ENCODE data around the gene MICAL3. TPM values are rescaled to one million over a fixed set of nuclear protein-coding genes. Genes with fewer than 3 reads are reported as not detected.
A peak's percentile ranks its signal among the peaks of the same experiment; 100 is the strongest.

The MICAL3 gene
- polyA plus RNA-seq, 1 of the 3 experiments (the other 2 are of a cell fraction), result 83.1 TPM

DNA sequence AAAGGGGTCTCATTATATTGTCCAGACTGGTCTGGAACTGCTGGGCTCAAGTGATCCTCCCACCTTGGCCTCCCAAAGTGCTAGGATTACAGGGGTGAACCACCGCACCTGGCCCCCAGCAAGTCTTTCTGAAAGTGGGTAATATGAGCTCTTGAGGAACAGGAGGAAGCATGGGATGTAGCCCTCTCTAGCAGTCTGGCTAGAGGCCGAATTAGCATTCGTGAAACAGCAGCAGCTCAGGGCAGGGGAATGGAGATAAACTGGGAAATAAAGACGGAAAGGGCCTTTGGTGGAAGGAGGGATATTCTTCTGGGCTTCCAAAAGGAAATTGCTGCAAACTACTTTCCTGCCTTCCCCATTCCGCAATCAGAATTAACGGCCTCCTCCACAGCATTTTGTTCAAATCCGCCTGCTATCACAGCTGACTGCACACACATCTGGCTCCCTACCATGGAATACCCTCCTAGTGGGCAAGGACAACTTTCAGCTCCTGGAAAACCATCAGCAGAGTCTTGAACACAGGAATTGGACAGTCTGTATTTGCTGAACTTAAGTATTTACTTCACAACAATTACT, 44.3 kb downstream of the MICAL3 start:
- ChIA-PET POLR2A (interaction anchor here (1.1 kb wide), 1 partner anchor 41 kb away, joined by 3 read pairs; no protein-coding TSS in a partner anchor), CTCF (interaction anchor here (0.8 to 1.7 kb wide), 6 partner anchors 16 to 95 kb away, joined by 3 to 10 read pairs (median 3); no protein-coding TSS in a partner anchor)
- no peaks in the 10 kb centered on the region for H3F3A ChIP-seq (replicated peaks; ENCODE audit: insufficient read depth)
- peaks cover 0 to 21% of the 10 kb centered on the region in 2 experiments; a peak in 3 of 4 replicates for H3K4me1 ChIP-seq (ENCODE audit: control insufficient read depth in 1 of 2, insufficient read depth in 2 of 2, low read depth in 1 of 2, low read length in 1 of 2)
- H3K27ac ChIP-seq (ENCODE audit: low read depth in 2 of 2, low read length in 1 of 2), result peak overlapping the region in 1 of 2 experiments; percentile 24; a peak in 2 of 4 replicates
- peaks cover 51% of the 10 kb centered on the region for H4K20me1 ChIP-seq (ENCODE audit: insufficient read depth)
- H3K36me3 ChIP-seq (replicated peaks in 1 of 2; ENCODE audit: control insufficient read depth in 1 of 2, insufficient read depth in 2 of 2, low read length in 1 of 2), result no peaks in the 10 kb centered on the region
- 96% methylated on average over 7 of the region's 7 CpGs for WGBS (ENCODE audit: low lambda C conversion rate)
- DNase-seq, result no peak
- H3K4me3 ChIP-seq (ENCODE audit: low read depth in 2 of 2, low read length in 1 of 2), result no peak overlapping the region
- no peaks in the 10 kb centered on the region for H3K9me3 ChIP-seq
- H3K27me3 ChIP-seq (ENCODE audit: insufficient read depth), result no peaks in the 10 kb centered on the region
- H3K9me2 ChIP-seq, result no peaks in the 10 kb centered on the region
- H3K4me2 ChIP-seq, result peak overlapping the region; percentile 65; the same call in 1 of the 2 replicates
- H2AFZ ChIP-seq (ENCODE audit: low read depth), result no peak overlapping the region
- H3K9ac ChIP-seq, result no peak overlapping the region
- peaks cover 93% of the 10 kb centered on the region for H3K79me2 ChIP-seq (ENCODE audit: insufficient read depth)
- TF ChIP-seq SMC3 (IDR thresholded peaks at IDR 0.05; ENCODE audit: low read depth, low read length) (no peak), RAD21 (IDR thresholded peaks at IDR 0.05; ENCODE audit: low read length) (no peak), GABPA (IDR thresholded peaks at IDR 0.05; ENCODE audit: low read depth) (no peak), FOSL2 (IDR thresholded peaks at IDR 0.05; ENCODE audit: borderline replicate concordance, low read depth) (no peak), YY1 (IDR thresholded peaks at IDR 0.05; ENCODE audit: low read depth) (no peak), MEF2A (IDR thresholded peaks at IDR 0.05; ENCODE audit: borderline replicate concordance, low read depth) (no peak), ELF1 (IDR thresholded peaks at IDR 0.05) (no peak), EZH2phosphoT487 (IDR thresholded peaks at IDR 0.05; ENCODE audit: borderline replicate concordance, low read depth) (no peak), TAF1 (IDR thresholded peaks at IDR 0.05; ENCODE audit: borderline replicate concordance, low read depth, low read length) (no peak), FOXJ3 (CRISPR knock-in tag; IDR thresholded peaks at IDR 0.05) (no peak), RCOR1 (IDR thresholded peaks at IDR 0.05; ENCODE audit: low read length) (no peak), TCF12 (IDR thresholded peaks at IDR 0.05) (no peak), RXRA (IDR thresholded peaks at IDR 0.05; ENCODE audit: borderline replicate concordance, low read depth) (no peak), RFX5 (IDR thresholded peaks at IDR 0.05; ENCODE audit: low read length) (no peak)
- TF ChIP-seq, protein P1, sequence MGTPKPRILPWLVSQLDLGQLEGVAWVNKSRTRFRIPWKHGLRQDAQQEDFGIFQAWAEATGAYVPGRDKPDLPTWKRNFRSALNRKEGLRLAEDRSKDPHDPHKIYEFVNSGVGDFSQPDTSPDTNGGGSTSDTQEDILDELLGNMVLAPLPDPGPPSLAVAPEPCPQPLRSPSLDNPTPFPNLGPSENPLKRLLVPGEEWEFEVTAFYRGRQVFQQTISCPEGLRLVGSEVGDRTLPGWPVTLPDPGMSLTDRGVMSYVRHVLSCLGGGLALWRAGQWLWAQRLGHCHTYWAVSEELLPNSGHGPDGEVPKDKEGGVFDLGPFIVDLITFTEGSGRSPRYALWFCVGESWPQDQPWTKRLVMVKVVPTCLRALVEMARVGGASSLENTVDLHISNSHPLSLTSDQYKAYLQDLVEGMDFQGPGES (IDR thresholded peaks at IDR 0.05; ENCODE audit: low read depth, low read length), result no peak
- TF ChIP-seq, protein P2, sequence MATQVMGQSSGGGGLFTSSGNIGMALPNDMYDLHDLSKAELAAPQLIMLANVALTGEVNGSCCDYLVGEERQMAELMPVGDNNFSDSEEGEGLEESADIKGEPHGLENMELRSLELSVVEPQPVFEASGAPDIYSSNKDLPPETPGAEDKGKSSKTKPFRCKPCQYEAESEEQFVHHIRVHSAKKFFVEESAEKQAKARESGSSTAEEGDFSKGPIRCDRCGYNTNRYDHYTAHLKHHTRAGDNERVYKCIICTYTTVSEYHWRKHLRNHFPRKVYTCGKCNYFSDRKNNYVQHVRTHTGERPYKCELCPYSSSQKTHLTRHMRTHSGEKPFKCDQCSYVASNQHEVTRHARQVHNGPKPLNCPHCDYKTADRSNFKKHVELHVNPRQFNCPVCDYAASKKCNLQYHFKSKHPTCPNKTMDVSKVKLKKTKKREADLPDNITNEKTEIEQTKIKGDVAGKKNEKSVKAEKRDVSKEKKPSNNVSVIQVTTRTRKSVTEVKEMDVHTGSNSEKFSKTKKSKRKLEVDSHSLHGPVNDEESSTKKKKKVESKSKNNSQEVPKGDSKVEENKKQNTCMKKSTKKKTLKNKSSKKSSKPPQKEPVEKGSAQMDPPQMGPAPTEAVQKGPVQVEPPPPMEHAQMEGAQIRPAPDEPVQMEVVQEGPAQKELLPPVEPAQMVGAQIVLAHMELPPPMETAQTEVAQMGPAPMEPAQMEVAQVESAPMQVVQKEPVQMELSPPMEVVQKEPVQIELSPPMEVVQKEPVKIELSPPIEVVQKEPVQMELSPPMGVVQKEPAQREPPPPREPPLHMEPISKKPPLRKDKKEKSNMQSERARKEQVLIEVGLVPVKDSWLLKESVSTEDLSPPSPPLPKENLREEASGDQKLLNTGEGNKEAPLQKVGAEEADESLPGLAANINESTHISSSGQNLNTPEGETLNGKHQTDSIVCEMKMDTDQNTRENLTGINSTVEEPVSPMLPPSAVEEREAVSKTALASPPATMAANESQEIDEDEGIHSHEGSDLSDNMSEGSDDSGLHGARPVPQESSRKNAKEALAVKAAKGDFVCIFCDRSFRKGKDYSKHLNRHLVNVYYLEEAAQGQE (IDR thresholded peaks at IDR 0.05; ENCODE audit: low read depth, low read length), result no peak
